GM19193 (cell line): ENCODE results near the gene SLC23A2.

Experiments used
- POLR2A ChIP-seq: IDR thresholded peaks from 4 replicates; pipeline ENCODE4 v1.6.1; 2011; ENCODE audit not compliant: insufficient read depth, insufficient read length; ENCODE audit errors: extremely low read depth

Gene SLC23A2

DNA sequence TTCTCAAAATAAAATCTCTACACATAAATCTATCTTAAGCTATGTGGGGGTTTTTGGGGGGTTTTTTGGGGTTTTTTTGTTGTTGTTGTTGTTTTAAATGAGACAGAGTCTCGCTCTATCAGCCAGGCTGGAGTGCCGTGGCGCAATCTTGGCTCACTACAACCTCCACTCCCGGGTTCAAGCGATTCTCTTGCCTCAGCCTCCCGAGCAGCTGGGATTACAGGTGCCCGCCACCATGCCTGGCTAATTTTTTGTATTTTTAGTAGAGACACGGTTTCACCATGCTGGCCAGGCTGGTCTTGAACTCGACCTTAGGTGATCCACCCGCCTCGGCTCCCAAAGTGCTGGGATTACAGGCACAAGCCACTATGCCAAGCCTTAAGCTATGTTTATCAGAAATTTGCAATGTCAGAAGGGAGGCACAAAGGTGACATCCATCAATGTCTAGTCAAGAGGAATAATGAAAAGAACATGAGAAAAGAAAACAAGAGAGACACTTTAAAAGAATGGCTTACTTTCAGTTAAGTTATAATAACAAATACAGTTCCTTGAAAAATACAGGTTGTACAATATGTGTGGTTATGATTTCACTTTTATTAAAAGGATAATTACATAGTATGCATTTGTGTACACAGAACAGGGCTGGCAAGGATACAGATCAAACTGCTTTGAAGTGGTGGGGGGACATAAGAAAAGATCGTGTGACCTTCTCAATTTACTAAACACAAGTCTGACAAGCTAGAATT, 28.6 kb downstream of the SLC23A2 start:
- no peak for TF ChIP-seq POLR2A

DNA sequence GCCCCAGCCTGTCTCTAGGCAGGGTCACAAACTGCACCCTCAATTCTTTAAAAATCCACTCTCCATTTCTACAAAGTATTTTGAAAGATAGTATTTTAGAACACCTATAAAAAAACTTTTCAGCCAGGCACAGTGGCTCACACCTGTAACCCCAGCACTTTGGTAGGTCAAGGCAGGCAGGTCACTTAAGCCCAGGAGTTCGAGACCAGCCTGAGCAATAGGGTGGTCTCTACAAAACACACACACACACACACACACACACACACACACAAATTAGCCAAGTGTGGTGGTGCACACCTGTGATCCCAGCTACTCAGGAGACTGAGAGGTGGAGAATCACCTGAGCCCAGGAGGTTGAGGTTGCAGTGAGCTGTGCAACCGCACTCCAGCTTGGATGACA, 30.2 kb downstream of the SLC23A2 start:
- no peak for TF ChIP-seq POLR2A

DNA sequence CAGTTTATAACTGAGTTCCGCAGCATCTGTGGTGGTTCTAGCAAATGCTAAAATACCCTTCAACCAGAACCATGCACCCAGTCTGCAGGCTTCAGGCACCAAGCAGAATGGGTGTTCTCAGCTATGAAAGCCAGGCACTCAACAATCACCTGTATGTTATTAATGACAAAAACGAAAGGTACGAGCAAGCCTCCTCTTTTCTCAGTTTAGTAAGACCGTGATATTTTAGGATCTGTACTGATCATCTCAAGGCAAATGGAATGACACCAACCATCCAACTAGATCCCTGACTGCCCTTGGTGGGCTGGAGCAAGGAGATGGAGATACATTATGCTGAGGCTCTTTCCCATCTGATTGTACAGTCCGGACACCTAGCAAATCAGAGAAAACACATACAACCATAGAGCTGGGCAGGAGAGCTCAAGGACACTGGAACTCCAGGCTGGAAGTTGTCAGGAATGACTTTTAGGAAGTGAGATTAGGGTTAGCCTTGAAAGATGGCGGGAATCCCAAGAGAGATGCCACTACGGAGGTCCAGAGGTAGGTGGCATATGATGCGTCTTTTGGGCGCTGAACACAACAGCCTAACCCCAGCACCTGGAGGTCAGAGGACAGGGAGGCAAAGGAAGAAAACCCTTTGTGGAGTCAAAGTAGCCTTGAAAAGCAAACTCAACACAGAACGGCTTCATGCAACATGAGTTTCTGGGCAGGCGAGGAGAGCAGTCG, 33.4 kb downstream of the SLC23A2 start:
- no peak for TF ChIP-seq POLR2A

DNA sequence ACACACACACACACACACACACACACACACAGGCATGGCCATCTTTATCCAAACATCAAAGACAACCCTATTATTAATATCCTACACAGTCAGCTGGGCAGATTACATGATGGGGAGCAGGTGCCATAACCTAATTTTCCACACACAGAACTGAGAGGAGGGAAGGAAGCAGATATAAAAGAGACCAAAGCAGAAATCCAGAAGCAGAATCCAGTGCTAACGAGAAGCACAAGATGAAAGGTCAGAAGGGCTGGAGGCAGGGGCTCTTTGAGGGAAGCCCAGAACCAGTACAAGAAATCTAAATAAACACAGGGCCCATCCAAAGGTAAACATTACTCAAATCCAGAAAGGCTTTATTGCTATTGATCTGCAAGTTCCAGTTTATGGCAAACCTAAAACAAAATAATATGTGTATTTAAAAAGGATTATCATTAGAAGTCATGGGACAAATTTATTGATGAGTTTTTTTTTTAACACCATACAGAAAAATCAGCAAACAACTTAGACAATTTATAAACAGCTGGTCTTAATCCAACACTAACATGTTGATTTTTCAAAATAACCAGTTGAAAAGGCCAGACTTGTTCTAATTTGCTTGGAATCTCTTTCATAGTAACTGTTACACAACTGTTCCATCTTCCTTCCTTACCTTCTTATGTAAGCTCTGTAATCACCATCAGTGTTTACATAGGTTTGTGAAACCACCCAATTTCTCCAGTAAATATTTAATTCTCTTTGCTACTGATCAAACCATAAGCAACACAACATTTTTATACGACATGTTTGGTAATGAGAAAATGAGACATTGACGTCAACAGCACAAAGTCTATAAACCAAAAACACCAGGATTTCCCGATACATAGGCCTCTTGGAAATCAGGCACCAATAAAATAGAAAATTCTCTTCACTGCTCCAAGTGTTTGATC, 34.2 kb downstream of the SLC23A2 start:
- no peak for TF ChIP-seq POLR2A

DNA sequence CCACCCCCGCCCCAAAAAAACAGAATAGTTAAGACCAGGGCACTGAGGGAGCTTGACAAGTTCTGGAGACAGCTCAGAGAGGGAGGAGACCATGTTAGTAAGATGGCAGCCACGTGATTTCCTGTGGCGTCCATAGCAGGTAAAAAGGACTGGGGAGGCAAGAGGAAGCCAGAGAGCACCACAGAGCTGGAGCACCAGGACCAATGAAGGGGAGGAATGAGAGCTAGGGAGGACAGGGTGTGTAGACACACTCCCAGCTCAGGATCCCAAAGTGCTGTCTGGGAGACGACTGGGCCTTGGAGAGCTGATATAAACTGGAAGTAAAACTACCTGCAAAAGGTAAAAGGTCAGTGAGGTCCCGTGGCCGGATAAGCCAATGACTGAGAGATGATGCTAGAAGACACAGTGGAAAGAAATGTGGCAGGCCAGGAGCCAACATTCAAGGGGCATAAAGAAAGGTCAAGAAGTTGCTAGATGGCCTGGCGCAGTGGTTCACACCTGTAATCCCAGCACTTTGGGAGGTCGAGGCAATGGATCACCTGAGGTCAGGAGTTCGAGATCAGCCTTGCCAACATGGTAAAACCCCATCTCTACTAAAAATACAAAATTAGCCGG, 39.0 kb downstream of the SLC23A2 start:
- no peak for TF ChIP-seq POLR2A

DNA sequence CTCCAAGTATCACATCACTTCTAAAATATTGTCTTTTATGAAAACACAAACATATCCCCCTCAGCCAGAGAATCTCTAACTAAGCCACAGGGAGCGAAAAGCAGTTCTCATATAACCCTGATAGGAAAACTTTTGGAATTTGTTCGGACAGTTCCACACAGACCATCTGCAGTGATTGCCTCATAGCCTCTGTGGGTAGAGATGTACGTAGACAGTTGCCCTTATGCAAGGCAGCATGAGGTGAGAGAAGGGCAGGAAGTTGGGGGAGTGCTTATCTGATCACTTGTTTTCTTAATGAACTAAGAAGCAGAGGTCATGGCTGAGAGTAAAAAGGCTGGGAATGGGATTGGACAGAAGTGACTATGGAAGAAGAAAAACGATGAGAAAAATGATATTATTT, 39.6 kb downstream of the SLC23A2 start:
- TF ChIP-seq POLR2A = no peak

DNA sequence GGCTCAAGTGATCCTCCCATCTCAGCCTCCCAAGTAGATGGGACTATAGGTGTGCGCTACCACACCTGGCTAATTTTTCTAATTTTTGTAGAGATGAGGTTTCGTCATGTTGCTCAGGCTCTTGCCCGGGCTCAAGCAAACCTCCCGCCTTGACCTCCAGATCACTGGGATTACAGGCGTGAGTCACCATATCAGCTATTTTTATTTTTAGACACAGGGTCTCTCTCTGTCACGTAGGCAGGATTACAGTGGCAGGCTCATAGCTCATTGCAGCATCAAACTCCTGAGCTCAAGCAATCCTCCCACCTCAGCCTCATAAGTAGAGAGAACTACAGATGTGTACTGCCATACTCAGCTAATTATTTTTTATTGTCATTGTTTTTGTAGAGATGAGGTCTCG, 41.7 kb downstream of the SLC23A2 start:
- TF ChIP-seq POLR2A = no peak

DNA sequence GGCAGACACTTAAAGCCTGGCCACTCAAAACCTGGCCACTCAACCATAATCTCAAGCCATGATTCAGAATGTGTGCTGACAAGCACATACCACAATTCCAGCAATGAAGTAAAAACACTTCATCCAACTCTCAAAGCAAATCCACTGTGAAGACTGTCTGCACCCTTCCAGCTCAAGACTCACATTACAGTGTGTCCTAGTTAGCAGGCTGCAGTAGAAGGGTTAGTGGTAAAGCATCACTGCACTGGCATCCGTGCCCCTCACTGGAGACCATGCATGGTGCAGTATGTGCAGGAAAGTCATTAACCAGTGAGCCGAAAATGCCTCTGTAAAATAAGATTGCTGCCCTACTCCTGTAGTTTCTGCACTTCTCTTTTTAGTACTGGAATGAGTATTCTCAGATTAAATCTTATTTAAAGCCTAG, 43.4 kb downstream of the SLC23A2 start:
- TF ChIP-seq POLR2A = no peak

DNA sequence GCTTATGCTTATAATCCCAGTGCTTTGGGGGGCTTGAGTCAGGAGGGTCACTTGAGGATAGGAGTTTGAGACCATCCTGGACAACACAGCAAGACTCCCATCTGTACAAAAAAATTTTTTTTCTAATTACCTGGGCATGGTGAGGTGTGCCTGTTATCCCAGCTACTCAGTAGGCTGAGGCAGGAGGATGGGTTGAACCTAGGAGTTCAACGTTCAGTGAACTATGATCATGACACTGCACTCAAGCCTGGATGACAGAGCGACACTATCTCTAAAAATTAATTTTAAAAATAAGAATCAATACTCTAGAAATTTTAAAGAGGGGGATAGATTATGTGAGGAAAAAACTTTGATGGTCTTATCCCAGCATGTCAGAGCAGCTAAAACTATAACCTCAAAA, 44.1 kb downstream of the SLC23A2 start:
- no peak for TF ChIP-seq POLR2A

DNA sequence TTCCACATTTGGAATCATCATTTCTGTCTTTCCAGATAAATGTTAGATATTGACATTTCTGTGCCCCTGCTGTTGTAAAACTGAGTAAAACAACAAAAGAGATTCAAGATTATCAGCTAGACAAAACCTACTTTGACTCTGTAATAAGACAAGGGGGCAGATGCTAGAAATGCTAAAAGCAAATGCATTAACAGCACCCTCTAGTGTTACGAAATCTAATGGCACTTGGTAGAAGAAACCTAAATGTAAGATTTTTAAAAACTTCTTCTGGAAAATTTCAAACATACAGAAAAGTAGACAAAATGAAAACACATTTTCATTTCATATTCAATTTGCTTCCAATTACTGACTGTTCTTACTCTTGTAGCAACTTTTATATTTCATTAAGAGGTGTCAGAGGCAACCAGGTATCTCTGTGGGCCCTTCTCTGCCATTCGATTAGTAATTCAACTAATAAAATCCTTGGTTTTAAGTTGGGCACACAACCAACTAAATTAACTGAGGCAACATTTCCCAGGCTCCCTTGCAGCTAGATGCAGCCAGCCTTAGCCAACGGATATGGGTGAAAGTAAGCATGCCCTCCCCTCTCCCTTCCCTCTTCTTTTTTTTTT, 45.0 kb downstream of the SLC23A2 start:
- no peak for TF ChIP-seq POLR2A

DNA sequence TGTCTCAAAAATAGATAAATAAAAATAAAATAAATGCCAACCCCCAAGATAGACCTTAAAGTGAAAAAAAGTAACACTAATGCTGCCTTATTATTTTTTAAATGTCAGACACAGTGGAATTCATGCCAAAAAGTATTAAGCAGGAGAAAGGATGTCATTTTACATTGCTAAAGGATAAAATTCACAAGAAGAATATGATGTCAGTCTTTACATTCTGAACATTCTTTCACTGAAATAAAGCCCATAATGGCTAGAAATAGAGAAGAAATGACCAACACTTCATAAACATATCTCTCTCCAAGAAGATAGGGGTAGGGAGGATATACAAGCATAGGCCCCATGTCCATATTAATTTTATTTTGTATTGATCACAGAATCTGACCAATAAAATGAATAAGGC, 47.4 kb downstream of the SLC23A2 start:
- TF ChIP-seq POLR2A = no peak

DNA sequence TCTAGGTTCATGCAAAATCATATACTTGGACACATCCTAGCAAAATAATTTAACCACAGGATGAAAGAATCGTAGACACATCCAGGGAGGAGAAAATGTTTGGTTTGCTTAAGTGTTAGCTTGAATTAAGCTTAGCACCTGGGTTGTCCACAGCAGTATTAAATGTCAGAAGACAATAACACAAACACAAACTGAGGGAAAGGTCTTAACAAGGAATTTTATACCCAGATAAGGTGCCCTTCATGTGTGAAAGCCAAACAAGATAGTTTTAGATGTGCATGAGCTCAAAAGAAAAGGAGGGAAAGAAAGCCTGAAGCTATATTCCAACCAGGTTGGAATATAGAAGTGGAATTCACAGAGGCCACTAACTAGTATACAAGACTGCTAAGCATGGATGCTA, 49.1 kb downstream of the SLC23A2 start:
- no peak for TF ChIP-seq POLR2A

DNA sequence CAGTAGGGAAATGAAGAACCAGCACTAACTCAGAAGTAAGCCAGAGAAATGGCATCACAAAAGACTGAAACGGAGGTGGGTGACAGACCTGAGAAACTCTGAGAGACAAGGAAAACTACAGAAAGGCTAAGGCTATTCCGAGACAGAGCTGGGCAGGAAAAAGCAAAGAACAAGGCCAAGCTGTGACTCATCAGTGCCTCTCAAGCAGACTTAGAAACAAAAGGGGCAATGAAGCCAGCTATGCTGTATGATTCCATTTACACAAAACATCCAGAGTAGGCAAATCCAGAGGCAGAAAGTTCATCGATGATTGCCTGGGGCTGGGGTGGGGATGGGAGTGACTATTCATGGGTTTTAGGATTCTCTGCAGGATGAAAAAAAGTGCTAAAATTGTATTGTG, 50.0 kb downstream of the SLC23A2 start:
- no peak for TF ChIP-seq POLR2A

DNA sequence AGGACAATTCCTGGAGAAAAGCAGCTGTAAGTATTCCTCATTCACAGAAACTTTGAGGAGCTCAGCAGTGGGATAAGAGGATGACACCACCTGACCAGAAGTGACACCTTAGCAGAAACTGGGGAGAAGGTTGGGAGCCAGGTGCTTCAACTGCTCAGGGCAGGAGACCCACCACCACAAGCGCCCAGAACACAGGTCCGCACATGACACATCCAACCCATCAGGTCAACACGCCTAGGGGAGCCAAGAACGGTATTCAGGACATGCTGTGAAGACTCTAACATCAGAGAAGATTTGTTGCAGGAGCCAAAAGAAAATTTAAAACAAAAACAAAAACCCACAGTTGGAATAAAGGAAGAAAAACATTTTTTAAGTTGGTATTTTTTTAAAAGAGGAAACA, 50.5 kb downstream of the SLC23A2 start:
- no peak for TF ChIP-seq POLR2A
